Endothelial cell of umbilical vein (primary cell): ENCODE results near the gene QTRT2. TPM values are rescaled to one million over a fixed set of nuclear protein-coding genes. Genes with fewer than 3 reads are reported as not detected.

Experiments used
- BruUV-seq: library from RNA; stranded (reverse); fragments of 400-500 nt; replicated peaks from 2 replicates; lab custom pipeline; 2021; lab: Mats Ljungman, UMichigan
- CTCF ChIA-PET: fragments of 300-600, 350-600 bp; sonication (Branson Sonifier 250); formaldehyde crosslinking; loops from one replicate; lab custom pipeline; 2021; ENCODE audit warnings: antibody characterized with exemption, inconsistent platforms; lab: Charles Lee
- POLR2A ChIA-PET: fragments of 300-600, 350-600 bp; sonication (Branson Sonifier 250); formaldehyde crosslinking; loops from one replicate; lab custom pipeline; 2021; ENCODE audit warnings: antibody characterized with exemption, inconsistent platforms; lab: Charles Lee
- DNase-seq: peaks from one replicate; pipeline ENCODE4 v3.0.0-alpha.2; 2011; ENCODE audit warnings: low read depth, low spot score
- FAIRE-seq: peaks from 2 replicates; lab custom pipeline; 2011; peaks lifted over from hg19 to GRCh38; lab: Jason Lieb, UNC
- H2AFZ ChIP-seq: 2 replicates; pipeline ENCODE4 v1.6.0; 2012; ENCODE audit warnings: low read depth, low read length, control low read depth, inconsistent platforms
- H3K27ac ChIP-seq: 2 replicates; pipeline ENCODE4 v1.5.1; 2011; ENCODE audit warnings: low read depth, mild to moderate bottlenecking, control low read depth, low read length, moderate library complexity; ENCODE audit not compliant: insufficient read depth
- H3K27me3 ChIP-seq, 2 experiments: 2 replicates each; pipeline versions ENCODE4 v1.6.0 to v1.6.1; 2011; ENCODE audit warnings: low read length in 2 of 2, mixed read lengths in 1 of 2; ENCODE audit not compliant: control insufficient read depth in 2 of 2, insufficient read depth in 2 of 2
- H3K36me3 ChIP-seq, 2 experiments: 2 replicates in 1 of 2; 3 replicates in 1 of 2; pipeline ENCODE4 v1.5.1; 2011; ENCODE audit warnings: low read length in 2 of 2, mild to moderate bottlenecking in 1 of 2, moderate library complexity in 1 of 2; ENCODE audit not compliant: control insufficient read depth in 2 of 2, insufficient read depth in 2 of 2; ENCODE audit errors: extremely low read depth in 1 of 2
- H3K4me1 ChIP-seq: 3 replicates; pipeline ENCODE4 v1.5.1; 2011; ENCODE audit warnings: mild to moderate bottlenecking, low read length; ENCODE audit not compliant: control insufficient read depth, insufficient read depth; ENCODE audit errors: extremely low read depth
- H3K4me2 ChIP-seq: 2 replicates; pipeline ENCODE4 v1.6.1; 2011; ENCODE audit warnings: low read length, control low read depth, mixed read lengths; ENCODE audit not compliant: insufficient read depth
- H3K4me3 ChIP-seq, 3 experiments: fragments of 200-600 bp in 1 of 3; sonication (generic), shearing (Covaris generic) in 1 of 3; replicated peaks in 1 of 3; 2 replicates each; pipeline ENCODE4 v1.5.1; 2011 to 2016; ENCODE audit warnings: control low read depth in 3 of 3, low read length in 3 of 3, mild to moderate bottlenecking in 2 of 3, inconsistent platforms in 1 of 3, low read depth in 1 of 3, moderate library complexity in 1 of 3; ENCODE audit not compliant: insufficient read depth in 1 of 3
- H3K79me2 ChIP-seq: 2 replicates; pipeline ENCODE4 v1.6.0; 2012; ENCODE audit warnings: low read length, inconsistent platforms; ENCODE audit not compliant: control insufficient read depth, insufficient read depth
- H3K9ac ChIP-seq: replicated peaks from 2 replicates; pipeline ENCODE3; 2011; ENCODE audit warnings: low read length, control low read depth; ENCODE audit not compliant: insufficient read depth; ENCODE audit errors: extremely low read depth
- H3K9me1 ChIP-seq: replicated peaks from 3 replicates; pipeline ENCODE4 v1.6.0; 2011; ENCODE audit warnings: mild to moderate bottlenecking, low read length; ENCODE audit not compliant: control insufficient read depth, insufficient read depth; ENCODE audit errors: extremely low read depth
- H3K9me3 ChIP-seq: replicated peaks from 2 replicates; pipeline ENCODE4 v1.5.1; 2012; ENCODE audit warnings: low read length, inconsistent platforms; ENCODE audit not compliant: control insufficient read depth, insufficient read depth
- H4K20me1 ChIP-seq: replicated peaks from 2 replicates; pipeline ENCODE3; 2011; ENCODE audit warnings: mild to moderate bottlenecking, low read length; ENCODE audit not compliant: control insufficient read depth, insufficient read depth; ENCODE audit errors: extremely low read depth
- CTCF ChIP-seq, 2 donors: IDR thresholded peaks; 1 replicate in 1 of 2; 2 replicates in 1 of 2; pipeline ENCODE4 v1.5.1; 2011; ENCODE audit warnings: low read length in 2 of 2, mild to moderate bottlenecking in 2 of 2, moderate library complexity in 2 of 2, control low read depth in 1 of 2, inconsistent platforms in 1 of 2, low read depth in 1 of 2; ENCODE audit not compliant: insufficient read depth in 1 of 2; ENCODE audit errors: extremely low read depth in 1 of 2
- EZH2 ChIP-seq: IDR thresholded peaks from 2 replicates; pipeline ENCODE4 v1.6.1; 2012; ENCODE audit warnings: borderline replicate concordance, low read depth, mild to moderate bottlenecking, moderate library complexity, low read length, inconsistent platforms; ENCODE audit not compliant: severe bottlenecking
- FOS ChIP-seq: IDR thresholded peaks from 2 replicates; pipeline ENCODE4 v1.6.1; 2011; ENCODE audit warnings: mild to moderate bottlenecking, low read length, moderate library complexity, borderline replicate concordance; ENCODE audit not compliant: insufficient read depth
- GATA2 ChIP-seq: IDR thresholded peaks from 2 replicates; pipeline ENCODE4 v1.7.0; 2011; ENCODE audit warnings: low read depth, mild to moderate bottlenecking, moderate library complexity, mixed read lengths, low read length; ENCODE audit not compliant: insufficient read length, insufficient read depth
- JUN ChIP-seq: IDR thresholded peaks from 2 replicates; pipeline ENCODE4 v1.6.1; 2011; ENCODE audit warnings: borderline replicate concordance, low read depth; ENCODE audit not compliant: insufficient read length, insufficient read depth
- MAX ChIP-seq: IDR thresholded peaks from 2 replicates; pipeline ENCODE4 v1.6.1; 2011; ENCODE audit not compliant: insufficient read depth, insufficient read length
- MYC ChIP-seq: IDR thresholded peaks from one replicate; pipeline ENCODE4 v1.6.1; 2011; ENCODE audit warnings: mild to moderate bottlenecking, low read depth, low read length
- POLR2A ChIP-seq: IDR thresholded peaks from 2 replicates; pipeline ENCODE4 v1.6.1; 2012; ENCODE audit warnings: low read depth, mild to moderate bottlenecking, control low read depth, low read length
- POLR2AphosphoS5 ChIP-seq: IDR thresholded peaks from 2 replicates; pipeline ENCODE4 v1.6.1; 2012; ENCODE audit warnings: low read depth, mild to moderate bottlenecking, control low read depth, low read length, moderate library complexity; ENCODE audit not compliant: insufficient read depth
- dilution Hi-C: fragments of 300-500 bp; cut with MboI; formaldehyde crosslinking; loops from one replicate; pipeline ENCODE4 v1.15.0; 2019; ENCODE audit warnings: low sequenced_read_pairs; ENCODE audit not compliant: extremely low pct_ligation_motif_present
- intact Hi-C: fragments of 100-400 bp; cut with micrococcal nuclease; formaldehyde crosslinking; loops from one replicate; pipeline ENCODE4 v1.10.0; 2022
- polyA plus RNA-seq, 4 experiments: library from polyadenylated mRNA; depleted of rRNA in 3 of 4; stranded (reverse) in 3 of 4; unstranded in 1 of 4; fragments of >200 nt; gene quantifications; 2 replicates each; pipeline versions ENCODE4 v1.2.1 to v1.2.3, GENCODE V29; 2011 to 2012; ENCODE audit warnings: missing spikeins in 1 of 4
- total RNA-seq: library from RNA; stranded (reverse); gene quantifications from 2 replicates; pipeline ENCODE4 v1.2.3, GENCODE V29; 2021

The QTRT2 gene
- total and polyA plus RNA-seq, 2 donors (not counting 3 experiments of a cell fraction or from before 2014, with no cell fraction given) = 11.0 to 42.8 TPM

GRCh38 chr3:114101101-114101500 lies 44.6 kb downstream of the QTRT2 start:
- FAIRE-seq (no peak), DNase-seq (no peak)
- Histone ChIP-seq H3K4me1 (no peaks in the 10 kb centered on the region), H3K9ac (no peak overlapping the region), H3K79me2 (no peaks in the 10 kb centered on the region), H2AFZ (no peak overlapping the region), H3K36me3 (no peaks in the 10 kb centered on the region), H3K9me1 (no peaks in the 10 kb centered on the region), H4K20me1 (no peaks in the 10 kb centered on the region), H3K27ac (no peak overlapping the region), H3K9me3 (no peaks in the 10 kb centered on the region), H3K4me3 (no peak overlapping the region), H3K27me3 (no peaks in the 10 kb centered on the region), H3K4me2 (no peak overlapping the region)
- no TSS peak for BruUV-seq
- intact Hi-C loops (no loop called here), dilution Hi-C loops (no loop called here)
- CTCF ChIA-PET = interaction anchor here (1.0 kb wide), 1 partner anchor 27 kb away, joined by 3 read pairs; no protein-coding TSS in a partner anchor
- POLR2A ChIA-PET = no interaction called here
- TF ChIP-seq POLR2A (no peak), CTCF (IDR thresholded peaks at IDR 0.05; ENCODE audit: extremely low read depth in 1 of 2, insufficient read depth in 1 of 2, low read depth in 1 of 2, low read length in 2 of 2) (no peak), MAX (no peak), FOS (no peak), GATA2 (no peak), MYC (no peak), JUN (no peak), POLR2AphosphoS5 (no peak), EZH2 (no peak)
